ENCODE data around the gene MUC5B.

DNA sequence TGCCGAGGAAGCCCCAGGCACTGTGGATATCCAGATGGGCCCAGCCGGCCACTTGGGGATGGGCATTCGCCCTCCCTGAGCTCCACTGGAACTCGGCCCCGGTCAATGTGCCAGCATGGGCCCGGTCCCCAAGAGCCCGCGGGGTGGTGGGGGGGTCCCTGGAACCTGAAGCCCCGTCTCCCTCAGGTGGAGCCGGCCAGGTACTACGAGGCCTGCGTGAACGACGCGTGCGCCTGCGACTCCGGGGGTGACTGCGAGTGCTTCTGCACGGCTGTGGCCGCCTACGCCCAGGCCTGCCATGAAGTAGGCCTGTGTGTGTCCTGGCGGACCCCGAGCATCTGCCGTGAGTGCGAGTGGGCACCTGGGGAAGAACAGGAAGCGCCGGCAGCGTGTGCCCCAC, 44.0 kb upstream of the MUC5B start:
- TF ChIP-seq, protein P1, sequence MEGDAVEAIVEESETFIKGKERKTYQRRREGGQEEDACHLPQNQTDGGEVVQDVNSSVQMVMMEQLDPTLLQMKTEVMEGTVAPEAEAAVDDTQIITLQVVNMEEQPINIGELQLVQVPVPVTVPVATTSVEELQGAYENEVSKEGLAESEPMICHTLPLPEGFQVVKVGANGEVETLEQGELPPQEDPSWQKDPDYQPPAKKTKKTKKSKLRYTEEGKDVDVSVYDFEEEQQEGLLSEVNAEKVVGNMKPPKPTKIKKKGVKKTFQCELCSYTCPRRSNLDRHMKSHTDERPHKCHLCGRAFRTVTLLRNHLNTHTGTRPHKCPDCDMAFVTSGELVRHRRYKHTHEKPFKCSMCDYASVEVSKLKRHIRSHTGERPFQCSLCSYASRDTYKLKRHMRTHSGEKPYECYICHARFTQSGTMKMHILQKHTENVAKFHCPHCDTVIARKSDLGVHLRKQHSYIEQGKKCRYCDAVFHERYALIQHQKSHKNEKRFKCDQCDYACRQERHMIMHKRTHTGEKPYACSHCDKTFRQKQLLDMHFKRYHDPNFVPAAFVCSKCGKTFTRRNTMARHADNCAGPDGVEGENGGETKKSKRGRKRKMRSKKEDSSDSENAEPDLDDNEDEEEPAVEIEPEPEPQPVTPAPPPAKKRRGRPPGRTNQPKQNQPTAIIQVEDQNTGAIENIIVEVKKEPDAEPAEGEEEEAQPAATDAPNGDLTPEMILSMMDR (IDR thresholded peaks at IDR 0.05) = no peak
- TF ChIP-seq POLR2AphosphoS5 (IDR thresholded peaks at IDR 0.05; ENCODE audit: insufficient read depth in 1 of 2, low read depth in 1 of 2) = no peak

All from vagina (tissue), 2 donors.